NAMALWA (cell line): ENCODE measurements around the gene NPTN.

Source experiments
- DNase-seq: peaks from one replicate; pipeline ENCODE4 v3.0.0-alpha.2; 2015; ENCODE audit warnings: low spot score

NPTN gene

GRCh38 chr15:73518180-73518862 lies 114.9 kb downstream of the NPTN start:
- no peak for DNase-seq

DNA sequence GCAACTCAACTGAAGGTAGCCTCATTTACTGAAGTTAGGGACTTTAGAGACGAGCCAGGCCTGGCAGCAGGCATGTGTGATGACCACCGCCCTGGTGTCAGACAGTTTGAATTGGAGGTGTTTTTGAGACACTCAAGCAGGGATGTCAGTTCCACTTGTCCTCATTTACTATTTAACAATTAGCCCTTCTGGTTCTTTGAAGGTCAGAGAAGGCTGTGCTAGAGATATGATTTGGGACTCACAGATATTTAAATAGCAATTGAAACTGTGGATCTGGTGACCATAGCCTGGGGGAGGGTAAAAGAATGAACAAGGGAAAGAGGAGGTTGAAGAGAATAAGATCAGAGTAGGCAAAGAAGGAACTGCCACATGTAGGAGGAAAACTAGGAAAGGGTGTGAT lies 115.6 kb downstream of the NPTN start:
- DNase-seq, result no peak

- no peak for DNase-seq
Measured at GRCh38 chr15:73515527-73515926, 117.7 kb downstream of the NPTN start.
